Measurements from ENCODE around the gene COQ7. TPM values are rescaled to one million over a fixed set of nuclear protein-coding genes. Genes with fewer than 3 reads are reported as not detected.

COQ7 gene
- total RNA-seq, 1 experiment from 2014 or later = 39.6 TPM

- Histone ChIP-seq H3K4me1 (ENCODE audit: control insufficient read depth, insufficient read depth, low read length) (peaks cover 26% of the 10 kb centered on the region), H3K4me3 (ENCODE audit: low read depth in 2 of 2, low read length in 2 of 2) (no peak overlapping the region), H3K9me3 (ENCODE audit: control insufficient read depth, insufficient read depth, low read depth, low read length) (no peaks in the 10 kb centered on the region), H3K27ac (ENCODE audit: low read length) (no peak overlapping the region), H3K27me3 (ENCODE audit: control insufficient read depth, insufficient read depth, low read length) (no peaks in the 10 kb centered on the region), H3K36me3 (ENCODE audit: control insufficient read depth, insufficient read depth, low read length) (no peaks in the 10 kb centered on the region)
- BruUV-seq (replicated peaks) = no TSS peak
- ATAC-seq (no peak), DNase-seq (ENCODE audit: low read depth, low spot score) (no peak)
- TF ChIP-seq SIN3A (IDR thresholded peaks at IDR 0.05; ENCODE audit: borderline replicate concordance, insufficient read depth, low read depth, low read length) (no peak), REST (IDR thresholded peaks at IDR 0.05; ENCODE audit: insufficient read depth in 1 of 2, low read depth in 2 of 2, low read length in 1 of 2) (no peak), POLR2AphosphoS5 (IDR thresholded peaks at IDR 0.05; ENCODE audit: low read depth, low read length) (no peak), TCF7L2 (IDR thresholded peaks at IDR 0.05; ENCODE audit: low read depth, low read length) (no peak), CTCF (IDR thresholded peaks at IDR 0.05) (no peak)
- intact Hi-C loops (cut with micrococcal nuclease; ENCODE audit: unreplicated experiment) (no loop called here), in situ Hi-C loops (cut with HindIII; ENCODE audit: low pct_unique_long_range_greater_than_20kb, low sequenced_read_pairs) (no loop called here)
- ChIA-PET POLR2A (interaction anchor here (0.6 kb wide), 1 partner anchor 14 kb away, joined by 3 read pairs; no protein-coding TSS in a partner anchor), CTCF (no interaction called here)
Observed at GRCh38 chr16:19090916-19091315, 23.5 kb downstream of the COQ7 start.

DNA sequence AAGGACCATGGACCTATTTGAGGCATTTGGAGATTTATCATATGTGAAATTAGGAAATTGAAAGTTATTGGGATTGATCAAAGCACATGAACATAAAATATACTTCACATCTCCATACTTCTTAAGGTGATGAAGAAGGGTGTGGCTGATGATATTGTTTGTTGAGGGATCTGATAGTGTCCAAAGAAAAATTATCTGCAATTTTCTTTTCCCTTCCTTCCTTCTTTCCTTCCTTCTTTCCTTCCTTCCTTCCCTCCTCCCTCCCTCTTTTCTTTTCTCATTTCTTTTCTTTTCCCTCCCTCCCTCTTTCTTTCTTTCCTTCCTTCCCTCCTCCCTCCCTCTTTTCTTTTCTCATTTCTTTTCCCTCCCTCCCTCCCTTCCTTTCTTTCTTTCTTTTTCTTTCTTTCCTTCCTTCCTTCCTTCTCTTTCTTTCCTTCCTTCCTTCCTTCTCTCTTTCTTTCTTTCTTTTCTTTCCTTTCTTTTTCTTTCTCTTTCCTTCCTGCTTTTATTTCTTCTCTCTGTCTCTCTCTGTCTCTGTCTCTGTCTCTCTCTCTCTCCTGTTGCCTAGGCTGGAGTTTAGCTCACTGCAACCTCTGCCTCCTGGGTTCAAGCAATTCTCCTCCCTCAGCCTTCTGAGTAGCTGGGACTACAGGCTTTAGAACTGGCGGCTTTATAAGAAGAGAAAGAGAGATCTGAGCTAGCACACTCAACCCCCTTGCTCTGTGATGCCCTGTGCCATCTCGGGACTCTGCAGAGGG is 25.4 kb downstream of the COQ7 start:
- POLR2A ChIA-PET = no interaction called here
- H3K36me3 ChIP-seq (ENCODE audit: control insufficient read depth, insufficient read depth, low read length) = no peaks in the 10 kb centered on the region

More for the DNA sequence above, 25.4 kb downstream of the COQ7 start:
- DNase-seq (ENCODE audit: low read depth, low spot score) = no peak
- Histone ChIP-seq H3K9me3 (ENCODE audit: control insufficient read depth, insufficient read depth, low read depth, low read length) (peaks cover 1% of the 10 kb centered on the region; the same call in 1 of the 2 replicates), H3K27me3 (ENCODE audit: control insufficient read depth, insufficient read depth, low read length) (no peaks in the 10 kb centered on the region), H3K27ac (ENCODE audit: low read length) (peak overlapping the region; percentile 57; the same call in 1 of the 2 replicates), H3K4me1 (ENCODE audit: control insufficient read depth, insufficient read depth, low read length) (peaks cover 26% of the 10 kb centered on the region), H3K4me3 (ENCODE audit: low read depth in 2 of 2, low read length in 2 of 2) (no peak overlapping the region)
- CTCF ChIA-PET = interaction anchor here (0.6 kb wide), 1 partner anchor 110 kb away, joined by 3 read pairs; no protein-coding TSS in a partner anchor
- intact Hi-C loops (cut with micrococcal nuclease; ENCODE audit: unreplicated experiment) = no loop called here
- no peak for ATAC-seq
- BruUV-seq (replicated peaks) = no TSS peak
- in situ Hi-C loops (cut with HindIII; ENCODE audit: low pct_unique_long_range_greater_than_20kb, low sequenced_read_pairs) = no loop called here
- TF ChIP-seq TCF7L2 (IDR thresholded peaks at IDR 0.05; ENCODE audit: low read depth, low read length) = no peak
